GM18867 (cell line): Measurements from ENCODE around the gene FXR2.
"Not testable (repeated sequence)": the region's sequence is repeated elsewhere in the genome, so short reads cannot be mapped to it uniquely, and the experiment has no call there.

Experiments used
- ATAC-seq: cut with Tn5 transposase; IDR thresholded peaks from one replicate; pipeline ENCODE4 v1.9.1; 2021; ENCODE audit warnings: mild to moderate bottlenecking, moderate library complexity; ENCODE audit not compliant: unreplicated experiment

Gene FXR2

GRCh38 chr17:7614425-7615264 lies at the start of gene FXR2:
FXR2 (minus strand) TSS chr17:7614897; CDS start chr17:7614532, 365 bp downstream.
- ATAC-seq: peak; percentile 82

- no peak for ATAC-seq
These were observed 42.4 kb upstream of the FXR2 start for GRCh38 chr17:7656958-7657609.

- no peak for ATAC-seq
These were observed 40.8 kb upstream of the FXR2 start for GRCh38 chr17:7655541-7655840.

- no peak for ATAC-seq
These were observed 40.3 kb upstream of the FXR2 start for GRCh38 chr17:7654832-7655540.

GRCh38 chr17:7652388-7653356 lies 38.0 kb upstream of the FXR2 start:
- ATAC-seq: no peak

- ATAC-seq: no peak
These were observed 37.1 kb upstream of the FXR2 start for GRCh38 chr17:7651665-7652387.

GRCh38 chr17:7651097-7651664 lies 36.5 kb upstream of the FXR2 start:
- ATAC-seq: no peak

- ATAC-seq: no peak
These were observed 35.9 kb upstream of the FXR2 start, which contains the start of gene ATP1B2 for GRCh38 chr17:7650509-7651096. ATP1B2 (plus strand) TSS chr17:7650926; CDS start chr17:7651519, 593 bp downstream.

GRCh38 chr17:7647018-7647417 lies 32.3 kb upstream of the FXR2 start:
- no peak for ATAC-seq

- no peak for ATAC-seq
These were observed 31.8 kb upstream of the FXR2 start for GRCh38 chr17:7646457-7646856.

GRCh38 chr17:7644775-7645174 lies 30.1 kb upstream of the FXR2 start:
- no peak for ATAC-seq

- not testable (repeated sequence) for ATAC-seq
These were observed 26.9 kb upstream of the FXR2 start for GRCh38 chr17:7641635-7642034.

GRCh38 chr17:7640783-7641182 lies 26.1 kb upstream of the FXR2 start:
- ATAC-seq: no peak

- no peak for ATAC-seq
These were observed 21.5 kb upstream of the FXR2 start for GRCh38 chr17:7636163-7636562.

GRCh38 chr17:7634384-7634783 lies 19.7 kb upstream of the FXR2 start:
- no peak for ATAC-seq

GRCh38 chr17:7633093-7633492 lies 18.4 kb upstream of the FXR2 start:
- ATAC-seq: no peak

- no peak for ATAC-seq
These were observed 17.8 kb upstream of the FXR2 start for GRCh38 chr17:7632492-7632894.

- ATAC-seq: no peak
These were observed 17.0 kb upstream of the FXR2 start for GRCh38 chr17:7631398-7632380.
